ENCODE results near the gene CCR4.

DNA sequence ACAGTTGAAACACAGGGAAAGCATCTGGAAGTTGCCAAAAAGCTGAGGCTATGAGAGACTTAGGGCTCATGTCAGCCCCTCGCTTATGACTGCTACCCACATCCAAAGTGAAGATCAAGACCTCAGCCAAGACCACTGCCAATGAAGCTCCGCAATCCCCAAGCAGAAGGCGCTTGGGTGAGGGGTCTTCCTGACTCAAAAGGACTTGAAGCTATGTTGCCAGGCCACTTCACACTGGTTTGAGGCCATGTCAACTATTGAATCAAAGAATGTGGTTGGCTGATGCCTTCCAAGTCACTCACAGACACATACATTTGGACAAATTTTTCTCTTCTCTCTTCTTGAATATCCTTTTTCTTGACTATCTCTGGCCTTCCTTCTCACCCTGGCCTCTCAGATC, 928 bp upstream of the CCR4 start:
- TF ChIP-seq EZH2phosphoT487 (IDR thresholded peaks at IDR 0.05; ENCODE audit: insufficient read depth, low read depth) (no peak), EZH2 (IDR thresholded peaks at IDR 0.05; ENCODE audit: insufficient read depth, poor library complexity, severe bottlenecking) (no peak)

Data from GM23248 (cell line).